EL (cell line): Measurements from ENCODE around the gene SLC36A4.
"Not testable (repeated sequence)": the region's sequence is repeated elsewhere in the genome, so short reads cannot be mapped to it uniquely, and the experiment has no call there.

Experiments used
- DNase-seq: peaks from one replicate; pipeline ENCODE4 v3.0.0-alpha.2; 2016

SLC36A4 gene

GRCh38 chr11:93117565-93117964 is 80.2 kb downstream of the SLC36A4 start:
- DNase-seq, result no peak

GRCh38 chr11:93116641-93117441 is 81.0 kb downstream of the SLC36A4 start:
- DNase-seq, result no peak

- no peak for DNase-seq
These were observed 83.5 kb downstream of the SLC36A4 start for GRCh38 chr11:93114304-93114703.

GRCh38 chr11:93113824-93114223 is 84.0 kb downstream of the SLC36A4 start:
- no peak for DNase-seq

- DNase-seq, result not testable (repeated sequence)
These were observed 86.6 kb downstream of the SLC36A4 start for GRCh38 chr11:93111147-93111546.

- peak; percentile 69 for DNase-seq
These were observed 97.6 kb downstream of the SLC36A4 start for GRCh38 chr11:93100211-93100610.

GRCh38 chr11:93099806-93100205 is 98.0 kb downstream of the SLC36A4 start:
- peak; percentile 66 for DNase-seq
